HepG2 (cell line): ENCODE results near the gene UBE2C. TPM values are rescaled to one million over a fixed set of nuclear protein-coding genes. Genes with fewer than 3 reads are reported as not detected.

Experiments
- AKNA ChIP-seq: sonication (generic); formaldehyde crosslinking; IDR thresholded peaks from 2 replicates; pipeline ENCODE4 v1.4.0; 2020; ENCODE audit warnings: missing genetic modification reagents, borderline replicate concordance
- GMEB1 ChIP-seq: sonication (generic); formaldehyde crosslinking; IDR thresholded peaks from 2 replicates; pipeline ENCODE4 v1.5.1; 2020; ENCODE audit warnings: missing genetic modification reagents, mild to moderate bottlenecking, borderline replicate concordance
- GTF3A ChIP-seq: sonication (generic); formaldehyde crosslinking; conservative IDR thresholded peaks from 2 replicates; pipeline ENCODE4 v1.4.0; 2020; ENCODE audit warnings: mild to moderate bottlenecking, missing genetic modification reagents
- NAIF1 ChIP-seq: sonication (generic); formaldehyde crosslinking; IDR thresholded peaks from 2 replicates; pipeline ENCODE4 v1.5.0; 2020; ENCODE audit warnings: mild to moderate bottlenecking, missing genetic modification reagents, borderline replicate concordance
- ZHX2 ChIP-seq, 2 experiments: sonication (generic) in 1 of 2; formaldehyde crosslinking in 1 of 2; IDR thresholded peaks; 2 replicates each; pipeline versions ENCODE4 v1.6.1 to v1.9.0; 2014 to 2022; ENCODE audit warnings: antibody characterized with exemption in 1 of 2, borderline replicate concordance in 1 of 2, inconsistent platforms in 1 of 2, low read depth in 1 of 2, missing genetic modification reagents in 1 of 2
- ZMYM4 ChIP-seq: sonication (generic); formaldehyde crosslinking; IDR thresholded peaks from 2 replicates; pipeline ENCODE4 v1.8.1; 2023; ENCODE audit warnings: mild to moderate bottlenecking, missing genetic modification reagents
- ZNF17 ChIP-seq: sonication (generic); formaldehyde crosslinking; IDR thresholded peaks from 2 replicates; pipeline ENCODE4 v1.5.0; 2020; ENCODE audit warnings: mild to moderate bottlenecking, missing genetic modification reagents
- ZNF556 ChIP-seq: sonication (generic); formaldehyde crosslinking; IDR thresholded peaks from 2 replicates; pipeline ENCODE4 v1.4.0; 2020; ENCODE audit warnings: mild to moderate bottlenecking, missing genetic modification reagents, borderline replicate concordance
- ZNF598 ChIP-seq: sonication (generic); formaldehyde crosslinking; IDR thresholded peaks from 2 replicates; pipeline ENCODE4 v1.5.1; 2020; ENCODE audit warnings: mild to moderate bottlenecking, missing genetic modification reagents, borderline replicate concordance
- ZNF629 ChIP-seq: sonication (generic); formaldehyde crosslinking; conservative IDR thresholded peaks from 2 replicates; pipeline ENCODE4 v1.5.0; 2020; ENCODE audit warnings: missing genetic modification reagents
- ZNF687 ChIP-seq: sonication (generic); formaldehyde crosslinking; IDR thresholded peaks from 2 replicates; pipeline ENCODE4 v1.5.1; 2020; ENCODE audit warnings: mild to moderate bottlenecking, missing genetic modification reagents, moderate library complexity
- ZNF841 ChIP-seq: sonication (generic); formaldehyde crosslinking; IDR thresholded peaks from 2 replicates; pipeline ENCODE4 v1.8.1; 2023; ENCODE audit warnings: missing genetic modification reagents, borderline replicate concordance
- polyA plus RNA-seq, 8 experiments: library from polyadenylated mRNA; depleted of rRNA in 3 of 8; stranded (reverse) in 7 of 8; unstranded in 1 of 8; fragments of >200 nt; fragmentation: Illumina TruSeq in 4 of 8; extraction: Trizol in 4 of 8; gene quantifications; 2 replicates each; pipeline versions ENCODE4 v1.2.1 to v1.2.3, GENCODE V29; 2011 to 2016; ENCODE audit warnings: low read depth in 4 of 8, missing spikeins in 1 of 8, mixed read lengths in 1 of 8; ENCODE audit not compliant: insufficient read depth in 1 of 8
- total RNA-seq, 5 experiments: library from RNA; depleted of rRNA; stranded (reverse); fragments of >200 nt; fragmentation: Illumina TruSeq; extraction: Trizol; gene quantifications; 2 replicates each; pipeline ENCODE4 v1.2.3, GENCODE V29; 2016; ENCODE audit warnings: low read depth in 1 of 5

UBE2C gene
- total and polyA plus RNA-seq, 2 of the 13 experiments (the other 11 are each of a cell fraction or from before 2014, with no cell fraction given), result 100 to 123 TPM

- TF ChIP-seq GMEB1 (CRISPR knock-in tag), result no peak
- TF ChIP-seq ZNF629 (CRISPR knock-in tag), result no peak
- 0 out of 2 replicates have a peak, but pooled peaks have one; percentile 11 for TF ChIP-seq ZNF556
- TF ChIP-seq AKNA (CRISPR knock-in tag), result no peak
- TF ChIP-seq NAIF1 (CRISPR knock-in tag), result no peak
- no peak for TF ChIP-seq ZNF598 (CRISPR knock-in tag)
- 0 out of 2 replicates have a peak, but pooled peaks have one; percentile 56 for TF ChIP-seq ZNF687 (CRISPR knock-in tag)
- no peak for TF ChIP-seq ZNF841 (CRISPR knock-in tag)
- TF ChIP-seq ZNF17, result no peak
- no peak for TF ChIP-seq ZMYM4
- 0 out of 2 replicates have a peak, but pooled peaks have one; percentile 30 for TF ChIP-seq GTF3A (CRISPR knock-in tag)
- no peak for TF ChIP-seq ZHX2 (IDR thresholded peaks at IDR 0.05; ENCODE audit: low read depth)
- no peak for TF ChIP-seq ZHX2 (CRISPR knock-in tag; IDR thresholded peaks at IDR 0.05; ENCODE audit: borderline replicate concordance)
These were observed 529 bp downstream of the UBE2C start (continued) for GRCh38 chr20:45813006-45813340.
